GM18508 (cell line): ENCODE results near the gene TXNRD3.
"Not testable (repeated sequence)": the region's sequence is repeated elsewhere in the genome, so short reads cannot be mapped to it uniquely, and the experiment has no call there.

Experiments
- ATAC-seq: cut with Tn5 transposase; IDR thresholded peaks from one replicate; pipeline ENCODE4 v1.9.1; 2021; ENCODE audit warnings: moderate number of reproducible peaks; ENCODE audit not compliant: insufficient read depth, unreplicated experiment

The TXNRD3 gene

DNA sequence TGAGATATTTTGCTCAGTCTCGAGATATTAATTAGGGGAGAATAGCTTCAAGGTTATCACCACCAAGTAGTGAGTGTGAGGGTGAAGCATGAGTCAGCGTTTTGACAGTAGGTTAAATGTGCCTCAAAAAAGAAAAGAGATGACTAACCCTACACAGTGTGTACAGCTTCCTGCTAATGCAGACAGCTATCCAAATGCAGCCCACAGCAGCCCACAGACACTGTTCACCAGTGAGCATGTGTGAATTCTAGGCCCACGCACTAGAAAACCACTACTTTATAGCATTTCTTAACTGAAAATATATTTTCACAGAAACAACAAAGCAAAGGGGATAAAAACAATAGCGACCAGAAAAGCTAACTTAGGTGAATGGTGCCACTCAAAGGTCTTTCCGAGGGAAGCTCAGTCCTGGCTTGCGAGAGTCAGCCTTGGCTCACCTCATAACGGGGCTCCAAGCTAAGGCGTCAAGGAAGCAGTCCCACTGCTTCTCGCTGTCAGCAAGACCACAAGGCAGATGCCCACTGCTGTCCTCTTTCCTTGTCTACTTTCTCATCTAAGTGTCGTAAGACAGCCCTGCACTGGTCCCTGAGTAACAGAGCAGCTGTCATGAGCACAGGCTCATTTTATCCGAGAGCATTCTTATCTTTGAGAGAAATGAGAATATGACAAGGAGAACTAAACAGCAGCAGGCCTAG is 47.6 kb downstream of the TXNRD3 start:
- no peak for ATAC-seq

DNA sequence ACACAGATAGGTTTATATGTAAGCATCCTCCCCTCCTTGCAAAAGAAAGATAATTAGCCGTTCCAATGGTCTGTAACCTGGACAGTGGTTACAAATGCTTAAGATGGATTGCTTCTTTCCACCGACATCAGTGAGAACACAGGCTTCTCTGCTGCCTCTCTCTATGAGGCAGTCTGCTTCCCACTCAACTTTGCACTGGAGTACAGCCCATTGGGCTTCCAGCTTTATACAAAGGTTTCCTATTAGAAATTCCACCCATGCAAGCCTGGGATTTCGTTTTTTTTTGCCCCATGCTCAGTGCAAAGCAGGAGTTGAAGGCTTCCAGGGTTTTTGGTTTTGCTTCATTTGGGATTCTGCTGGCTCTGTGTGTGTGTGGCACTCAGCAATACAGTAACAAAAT is 48.9 kb downstream of the TXNRD3 start:
- ATAC-seq = no peak

DNA sequence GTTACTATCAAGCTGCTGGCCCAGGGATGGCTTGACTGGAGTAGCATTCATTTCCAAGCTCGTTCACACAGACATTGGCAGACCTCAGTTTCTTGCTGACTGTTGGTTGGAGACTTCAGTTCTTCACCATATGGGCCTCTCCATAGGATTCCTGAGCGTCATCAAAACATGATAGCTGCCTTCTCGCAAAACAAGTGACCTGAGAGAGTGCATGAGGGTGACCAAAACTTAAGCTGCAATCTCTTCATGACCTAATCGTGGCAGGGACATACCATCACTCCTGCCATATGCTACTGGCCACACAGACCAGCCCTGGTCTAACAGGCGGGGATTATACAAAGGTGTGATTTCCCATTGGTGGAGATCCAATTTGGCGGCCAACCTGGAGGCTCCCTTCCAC is 50.2 kb downstream of the TXNRD3 start:
- ATAC-seq = no peak

DNA sequence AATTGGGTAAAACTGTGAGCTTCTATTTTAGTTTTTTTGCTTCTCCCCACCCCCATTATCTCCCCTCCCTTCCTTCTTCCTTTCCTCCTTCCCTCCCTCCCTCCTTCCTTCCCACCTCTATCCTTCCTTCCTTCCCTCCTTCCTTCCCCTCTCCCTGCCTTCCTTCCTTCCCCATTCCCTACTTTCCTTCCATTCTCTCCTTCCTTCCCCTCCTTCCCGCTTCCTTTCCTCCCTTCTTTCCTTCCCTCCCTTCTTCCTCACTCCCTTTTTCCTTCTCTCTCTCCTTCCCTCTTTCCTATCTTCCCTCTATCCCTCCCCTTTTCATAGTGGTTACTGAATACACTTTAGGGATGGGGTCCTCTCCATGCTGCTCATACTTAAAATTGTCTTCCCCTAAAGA is 55.8 kb downstream of the TXNRD3 start:
- ATAC-seq = no peak

DNA sequence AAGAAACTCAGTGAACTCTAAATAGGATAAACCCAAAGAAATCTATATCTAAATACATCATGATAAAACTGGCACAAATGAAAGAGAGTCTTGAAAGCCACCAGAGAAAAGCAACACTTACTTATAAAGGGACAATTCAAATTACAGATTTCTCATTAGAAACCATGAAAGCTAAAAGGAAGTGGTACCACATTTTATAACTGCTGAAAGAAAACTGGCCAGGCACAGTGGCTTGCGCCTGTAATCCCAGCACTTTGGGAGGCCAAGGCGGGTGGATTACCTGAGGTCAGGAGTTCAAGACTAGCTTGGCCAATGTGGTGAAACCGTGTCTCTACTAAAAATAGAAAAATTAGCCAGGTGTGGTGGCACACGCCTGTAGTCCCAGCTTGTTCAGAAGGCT is 59.4 kb downstream of the TXNRD3 start:
- not testable (repeated sequence) for ATAC-seq

DNA sequence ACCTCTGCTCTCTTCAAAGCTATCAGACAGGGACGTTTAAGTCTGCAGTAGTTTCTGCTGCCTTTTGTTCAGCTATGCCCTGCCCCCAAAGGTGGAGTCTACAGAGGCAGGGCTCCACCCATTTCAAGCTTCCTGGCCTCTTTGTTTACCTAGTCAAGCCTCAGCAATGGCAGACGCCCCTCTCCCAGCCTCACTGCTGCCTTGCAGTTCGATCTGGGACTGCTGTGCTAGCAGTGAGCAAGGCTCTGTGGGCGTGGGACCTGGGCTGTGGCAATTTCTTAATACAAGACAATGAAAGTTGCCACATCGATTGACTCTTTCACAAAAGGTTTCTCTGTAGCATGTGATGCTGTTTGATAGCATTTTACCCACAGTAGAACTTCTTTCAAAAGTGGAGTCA is 63.4 kb downstream of the TXNRD3 start:
- not testable (repeated sequence) for ATAC-seq

DNA sequence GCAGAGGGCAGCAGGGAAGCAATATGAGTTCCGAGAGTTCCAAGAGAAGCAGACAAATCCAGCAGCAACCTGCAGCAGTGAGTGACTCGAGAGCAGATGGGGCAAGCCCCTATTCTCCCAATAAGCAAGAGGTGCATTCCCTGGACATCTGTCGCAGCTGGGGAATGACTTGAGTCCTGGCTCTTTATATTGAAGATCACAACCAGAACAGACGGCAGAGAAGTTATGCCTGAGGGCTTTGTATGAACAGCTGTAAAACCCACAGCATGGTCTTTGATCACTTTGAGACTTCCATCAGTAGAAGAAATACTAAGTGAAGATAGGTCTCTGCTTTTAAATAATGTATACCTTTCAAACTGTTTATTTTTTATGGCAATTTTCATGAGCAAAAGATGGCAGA is 72.6 kb downstream of the TXNRD3 start:
- ATAC-seq = no peak

DNA sequence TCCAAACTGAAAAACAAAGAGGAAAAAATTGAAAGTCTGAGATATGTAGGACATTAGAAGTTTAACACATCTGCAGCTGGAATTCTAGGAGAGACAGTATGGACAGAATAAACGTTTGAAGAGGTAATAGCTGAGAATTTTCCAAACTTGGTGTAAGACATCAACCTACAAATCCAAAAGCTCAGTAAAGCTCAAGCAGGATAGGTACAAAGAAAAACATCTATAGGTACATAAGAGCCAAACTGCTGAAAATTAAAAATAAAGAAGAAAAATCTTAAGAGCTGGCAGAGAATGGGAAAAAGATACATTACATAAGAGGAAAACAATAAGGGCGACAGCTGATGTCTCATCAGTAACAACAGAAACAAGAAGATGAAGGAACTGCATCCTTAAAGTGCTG is 73.4 kb downstream of the TXNRD3 start:
- ATAC-seq = no peak

DNA sequence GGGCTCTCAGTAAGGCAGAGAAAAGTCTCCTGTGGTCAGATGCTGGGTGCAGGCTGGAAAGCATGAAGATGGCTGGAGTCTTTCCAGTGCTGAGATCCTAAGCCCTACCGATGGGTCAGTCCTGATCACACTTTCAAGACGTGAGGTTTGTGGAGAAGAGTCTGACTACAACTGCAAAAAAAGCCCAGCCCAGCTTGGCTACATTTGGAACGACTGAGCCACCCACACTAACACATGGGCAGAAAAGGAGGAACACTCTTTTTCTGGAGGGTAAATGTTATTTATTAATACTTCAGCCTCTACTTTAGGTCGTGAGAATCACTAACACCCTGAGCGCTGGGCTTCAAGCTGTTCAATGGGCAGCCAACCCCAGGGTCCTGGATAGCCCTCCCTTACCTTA is 74.2 kb downstream of the TXNRD3 start:
- ATAC-seq = no peak

DNA sequence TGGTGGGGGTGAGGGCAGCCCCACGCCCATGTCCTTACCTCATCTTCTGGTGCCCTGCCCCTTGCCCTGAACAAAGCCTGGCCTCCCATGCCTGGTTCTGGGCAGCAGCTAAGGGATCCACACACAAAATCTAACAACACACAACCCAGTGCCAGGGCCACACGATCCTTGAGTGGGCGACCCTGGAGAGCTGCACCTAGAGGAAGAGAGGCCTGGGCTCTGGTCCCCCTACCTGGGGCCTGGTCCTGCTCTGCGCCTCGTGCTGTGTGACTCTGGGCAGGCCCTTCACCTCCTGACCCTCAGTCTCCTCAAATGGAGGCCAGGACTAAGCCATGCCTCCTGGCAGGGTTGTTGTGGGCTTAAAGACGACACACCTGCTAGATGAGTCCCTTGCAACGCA is 76.2 kb downstream of the TXNRD3 start:
- ATAC-seq = no peak

DNA sequence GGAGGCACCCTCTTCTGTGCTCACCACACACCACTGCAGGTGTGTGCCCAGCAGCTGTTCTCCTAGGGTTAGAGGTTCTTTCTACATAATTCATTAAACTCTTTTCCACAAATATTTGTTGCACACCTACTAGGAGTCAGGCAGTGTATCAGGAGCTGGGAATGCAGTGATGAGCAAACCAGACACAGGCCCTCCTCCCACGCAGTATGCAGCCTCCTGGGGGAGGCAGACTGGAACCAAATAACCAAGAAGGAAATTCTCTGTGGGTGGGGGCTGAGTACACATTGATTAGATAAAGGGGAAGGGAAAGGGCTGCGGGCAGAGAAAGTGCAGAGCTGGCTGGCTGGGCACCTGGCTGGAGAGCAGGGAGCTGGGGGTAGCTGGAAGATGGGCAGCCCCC is 77.7 kb downstream of the TXNRD3 start:
- no peak for ATAC-seq

DNA sequence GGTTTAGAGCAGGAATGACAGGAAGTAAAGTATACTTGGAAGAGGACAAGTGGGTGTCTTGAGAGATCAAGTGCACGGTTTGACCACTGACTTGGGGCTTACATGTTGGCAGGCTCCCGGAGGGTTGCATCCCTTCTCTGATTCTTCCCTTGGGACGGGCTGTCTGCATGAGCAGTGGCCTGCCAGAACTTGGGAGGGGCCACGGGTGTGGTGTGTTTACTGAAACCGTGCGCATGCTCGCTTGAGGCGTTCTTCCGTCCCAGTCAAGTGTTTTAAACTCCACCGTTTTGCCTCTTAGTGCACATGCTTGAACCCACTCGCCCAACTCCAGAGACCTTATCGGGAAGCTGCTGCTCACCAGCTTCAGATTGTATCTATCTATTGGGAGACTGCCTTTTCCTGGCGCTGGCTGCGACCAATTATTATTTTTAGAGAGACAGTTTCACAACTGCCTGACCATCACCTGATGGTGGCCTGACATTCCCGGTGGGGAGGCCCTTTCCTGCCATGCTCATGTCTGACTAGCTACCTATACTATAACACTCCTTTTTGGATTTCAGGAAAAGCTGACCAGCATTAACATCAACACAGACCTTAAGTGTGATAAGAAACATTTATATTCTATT is 81.3 kb downstream of the TXNRD3 start:
- no peak for ATAC-seq

DNA sequence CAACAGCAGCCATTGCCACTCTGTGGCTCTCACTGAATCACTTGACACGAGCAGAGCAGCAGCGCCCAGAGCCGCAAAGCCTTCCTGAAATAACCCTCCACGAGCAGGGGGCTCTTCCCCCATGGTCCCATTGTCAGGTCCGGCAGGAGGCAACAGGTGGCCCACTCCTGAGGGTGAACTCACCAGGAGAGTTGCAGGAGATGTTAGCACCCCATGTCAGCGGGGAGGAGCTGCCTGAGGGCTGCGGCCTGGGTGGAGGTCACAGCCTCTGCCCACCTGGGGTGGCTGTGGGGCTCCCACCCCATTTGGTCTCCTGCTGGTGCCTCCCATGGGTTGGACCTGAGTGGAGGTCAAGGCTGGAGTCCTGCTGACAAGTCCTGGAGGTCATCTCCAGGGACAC is 83.8 kb downstream of the TXNRD3 start:
- no peak for ATAC-seq

DNA sequence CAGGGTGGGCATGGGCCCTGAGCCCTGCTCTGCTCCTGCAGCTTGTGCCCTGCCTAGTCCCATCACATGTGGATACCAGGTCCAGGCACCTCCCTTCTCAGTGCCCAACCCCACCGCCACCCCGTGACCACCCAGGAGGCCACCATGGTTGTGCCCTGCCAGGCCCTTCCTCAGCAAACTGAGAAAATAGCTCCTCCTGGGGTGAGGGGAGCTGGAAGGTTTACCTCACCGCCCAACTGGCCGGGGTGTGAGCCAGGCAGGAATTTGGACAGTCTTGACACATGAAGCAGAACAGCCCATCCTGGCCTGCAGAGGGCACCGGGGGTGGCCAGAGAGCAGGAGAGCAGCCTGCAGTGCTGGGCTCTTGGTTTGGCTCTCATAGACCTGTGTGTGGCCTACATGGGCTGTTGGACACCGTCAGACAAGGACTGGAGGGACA is 84.8 kb downstream of the TXNRD3 start:
- ATAC-seq = no peak

DNA sequence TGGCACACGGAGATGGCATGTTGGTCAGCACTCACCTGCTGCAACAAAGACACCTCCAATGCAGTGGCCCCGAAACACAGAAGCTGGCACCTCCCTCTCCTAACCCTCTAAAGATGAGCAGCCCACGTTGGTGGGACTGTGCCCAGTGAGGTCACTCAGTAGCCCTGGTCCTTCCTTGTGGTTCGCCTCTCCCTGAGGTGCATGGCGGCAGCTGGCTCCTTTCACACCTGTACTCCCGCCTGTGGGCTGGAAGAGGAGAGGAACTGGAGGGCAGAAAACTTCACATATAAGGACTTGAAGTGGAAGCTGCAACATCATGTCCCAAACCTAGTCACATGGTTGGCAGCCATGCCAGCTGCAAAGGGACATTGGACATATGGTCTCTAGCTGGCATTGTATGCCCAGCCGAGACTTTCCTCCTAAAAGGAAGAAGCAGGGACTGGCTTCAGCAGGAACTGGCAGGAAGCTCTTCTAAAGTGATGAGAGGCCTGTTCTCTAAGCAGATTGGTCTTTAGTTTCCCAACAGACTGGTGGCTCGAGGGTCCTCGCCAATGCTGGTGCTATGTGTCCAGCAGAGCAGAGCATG is 85.4 kb downstream of the TXNRD3 start:
- ATAC-seq = no peak

DNA sequence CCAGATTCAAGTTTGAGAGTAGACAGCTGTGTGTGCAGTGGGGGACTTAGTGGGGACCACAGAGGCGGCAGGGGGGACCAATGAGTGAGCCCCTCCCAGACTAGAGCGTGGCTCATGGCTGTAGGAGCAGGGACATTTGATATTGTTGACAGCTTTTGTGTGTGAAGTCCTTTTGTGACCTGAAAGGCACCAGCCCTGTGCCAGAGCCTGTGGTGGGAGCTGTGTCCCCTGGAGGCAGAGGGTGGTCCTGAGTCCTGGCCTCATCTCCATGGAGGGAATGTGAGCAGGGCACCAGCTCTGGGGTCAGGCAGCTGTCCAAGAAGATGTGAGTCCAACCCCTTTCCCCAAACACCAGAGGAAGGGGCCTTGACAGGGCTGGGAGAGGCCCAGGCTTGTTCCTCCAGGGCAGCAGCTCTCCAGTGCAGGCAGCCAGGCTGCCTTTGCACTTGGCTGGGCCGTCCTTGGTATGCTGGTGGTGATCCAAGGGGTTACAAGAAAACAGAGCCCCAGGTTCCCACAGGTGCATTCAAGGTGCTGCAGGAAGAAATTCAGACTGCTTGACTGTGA is 86.1 kb downstream of the TXNRD3 start:
- no peak for ATAC-seq

DNA sequence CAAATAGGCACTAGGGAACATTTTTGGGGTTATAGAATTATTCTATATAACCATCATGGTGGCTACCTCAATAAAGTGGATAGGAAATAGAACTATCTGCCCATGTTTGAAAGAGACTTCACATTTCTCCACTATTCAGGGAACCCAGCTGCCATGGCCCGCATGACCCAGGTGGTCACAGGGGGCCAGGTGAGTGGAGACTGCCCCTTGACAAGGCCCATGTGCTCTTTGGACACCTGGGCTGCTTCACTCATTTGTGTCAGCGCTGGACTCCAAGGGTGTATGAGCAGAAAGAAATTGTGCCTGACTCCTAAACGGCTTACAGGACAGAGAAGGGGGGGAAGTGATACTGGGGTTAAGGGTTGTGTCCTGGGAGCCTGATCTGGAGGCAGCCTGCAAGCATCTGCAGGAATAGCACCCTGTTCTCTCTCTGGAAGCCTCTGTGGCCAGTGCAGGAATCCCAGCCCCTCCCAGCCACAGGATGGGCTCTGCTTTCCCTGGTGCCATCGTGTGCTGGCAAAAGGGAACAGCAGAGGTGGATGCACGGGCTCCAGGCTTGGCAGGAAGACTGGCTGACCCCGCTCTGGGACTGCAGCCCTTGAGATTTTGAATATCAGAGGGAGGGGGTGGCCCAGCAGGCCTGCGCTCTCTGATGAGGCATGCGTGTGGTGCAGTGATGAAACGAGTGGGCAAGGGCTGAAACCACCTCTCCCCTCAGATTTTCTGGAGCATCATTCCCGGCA is 87.1 kb downstream of the TXNRD3 start:
- no peak for ATAC-seq

DNA sequence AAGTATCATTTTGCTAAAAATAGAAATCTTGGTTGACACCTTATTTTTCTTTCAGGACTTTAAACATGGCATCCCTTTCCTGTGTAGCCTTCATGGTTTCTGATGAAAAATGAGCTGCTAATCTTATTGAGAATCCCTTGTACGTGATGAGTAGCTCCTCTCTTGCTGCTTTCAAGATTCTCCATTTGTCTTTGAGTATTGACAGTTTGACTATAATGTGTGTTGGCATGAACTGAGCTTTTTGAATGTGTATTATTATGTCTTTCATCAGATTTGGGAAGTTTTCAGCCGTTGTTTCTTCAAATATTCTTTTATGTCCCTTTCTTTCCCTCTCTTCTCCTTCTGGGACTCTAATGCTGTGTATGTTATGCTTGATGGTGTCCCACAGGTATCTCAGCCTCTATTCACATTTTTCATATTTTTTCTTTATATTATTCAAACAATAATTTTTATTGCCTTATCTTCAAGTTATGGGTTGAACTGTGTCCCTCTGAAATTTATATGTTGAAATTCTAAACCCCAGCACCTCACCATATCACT is 92.1 kb downstream of the TXNRD3 start:
- no peak for ATAC-seq

DNA sequence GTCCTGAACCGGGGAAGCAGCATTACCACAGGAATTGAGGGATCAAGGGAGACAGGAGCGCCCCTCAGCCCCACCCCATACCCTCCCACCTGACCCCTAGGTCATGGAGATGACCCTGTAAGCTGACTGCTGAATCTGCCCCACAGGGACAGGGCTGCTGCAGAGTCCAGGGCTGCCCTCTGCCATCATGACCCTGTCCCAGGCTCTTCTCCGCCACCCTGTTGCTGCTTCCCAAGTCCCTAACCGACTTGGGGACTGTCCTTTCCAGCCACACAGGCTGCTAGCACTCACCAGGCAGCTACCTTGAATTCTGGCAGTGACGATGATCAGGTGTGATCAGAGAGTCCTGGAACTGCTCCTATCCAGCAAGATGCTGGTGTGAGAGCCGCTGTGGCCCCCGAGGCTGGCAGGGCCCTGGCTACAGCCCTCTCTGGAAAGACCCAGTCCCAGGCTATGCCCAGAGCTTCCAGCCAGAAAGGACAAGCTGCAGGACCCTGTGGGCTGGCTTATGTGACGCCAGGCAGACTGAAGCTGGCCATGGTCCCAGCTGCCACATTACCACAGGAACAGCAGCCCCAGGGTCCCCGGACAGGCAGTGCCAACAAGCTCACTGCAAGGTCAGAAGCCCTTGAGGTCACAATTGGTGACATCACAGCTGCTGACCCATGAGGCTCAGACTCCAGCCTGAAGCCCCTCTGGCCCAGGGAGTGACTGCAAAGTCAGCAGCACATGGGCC is 96.4 kb downstream of the TXNRD3 start, which contains the start of gene C3orf22:
TSS of gene C3orf22 (minus strand) at position 597 of the 736 bp plus-strand sequence. CDS start 5,542 bp downstream, outside the sequence.
- ATAC-seq = no peak

DNA sequence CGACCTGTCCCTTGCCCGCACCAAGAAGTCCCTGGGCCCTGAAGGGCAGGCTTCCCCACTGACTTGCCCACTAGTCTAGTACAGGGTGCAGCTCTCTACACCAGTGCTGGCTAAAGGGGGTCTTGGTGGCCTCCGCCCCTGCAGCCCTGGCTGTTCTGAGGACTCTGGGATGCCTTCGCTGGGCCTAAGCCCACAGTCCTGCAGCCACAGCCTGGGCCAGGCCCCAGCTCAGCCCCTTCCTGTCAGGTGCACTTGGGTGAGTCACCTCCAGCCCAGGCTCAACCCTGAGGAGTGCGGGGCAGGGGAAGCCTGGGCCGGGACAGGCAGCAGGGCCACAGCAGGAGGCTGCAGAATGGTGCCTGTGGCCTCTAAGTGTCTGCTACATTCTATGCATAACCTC is 97.2 kb downstream of the TXNRD3 start:
- no peak for ATAC-seq
